GM12801 (cell line): Measurements from ENCODE around the gene FAM20B.

Experiments
- TF ChIP-seq, protein P1 (sequence below): IDR thresholded peaks from one replicate; pipeline ENCODE4 v1.5.1; 2011; ENCODE audit warnings: control low read depth; ENCODE audit not compliant: insufficient read length; ENCODE audit errors: extremely low read depth

The FAM20B gene

GRCh38 chr1:179061360-179062282 is 35.9 kb downstream of the FAM20B start:
- TF ChIP-seq, protein P1, sequence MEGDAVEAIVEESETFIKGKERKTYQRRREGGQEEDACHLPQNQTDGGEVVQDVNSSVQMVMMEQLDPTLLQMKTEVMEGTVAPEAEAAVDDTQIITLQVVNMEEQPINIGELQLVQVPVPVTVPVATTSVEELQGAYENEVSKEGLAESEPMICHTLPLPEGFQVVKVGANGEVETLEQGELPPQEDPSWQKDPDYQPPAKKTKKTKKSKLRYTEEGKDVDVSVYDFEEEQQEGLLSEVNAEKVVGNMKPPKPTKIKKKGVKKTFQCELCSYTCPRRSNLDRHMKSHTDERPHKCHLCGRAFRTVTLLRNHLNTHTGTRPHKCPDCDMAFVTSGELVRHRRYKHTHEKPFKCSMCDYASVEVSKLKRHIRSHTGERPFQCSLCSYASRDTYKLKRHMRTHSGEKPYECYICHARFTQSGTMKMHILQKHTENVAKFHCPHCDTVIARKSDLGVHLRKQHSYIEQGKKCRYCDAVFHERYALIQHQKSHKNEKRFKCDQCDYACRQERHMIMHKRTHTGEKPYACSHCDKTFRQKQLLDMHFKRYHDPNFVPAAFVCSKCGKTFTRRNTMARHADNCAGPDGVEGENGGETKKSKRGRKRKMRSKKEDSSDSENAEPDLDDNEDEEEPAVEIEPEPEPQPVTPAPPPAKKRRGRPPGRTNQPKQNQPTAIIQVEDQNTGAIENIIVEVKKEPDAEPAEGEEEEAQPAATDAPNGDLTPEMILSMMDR, result no peak

GRCh38 chr1:179066471-179066870 is 40.8 kb downstream of the FAM20B start:
- TF ChIP-seq, protein P1, result no peak

GRCh38 chr1:179077396-179077795 is 51.7 kb downstream of the FAM20B start:
- TF ChIP-seq, protein P1, result no peak

GRCh38 chr1:179079113-179079761 is 53.5 kb downstream of the FAM20B start:
- TF ChIP-seq, protein P1, result no peak

GRCh38 chr1:179080866-179081686 is 55.4 kb downstream of the FAM20B start:
- TF ChIP-seq, protein P1, result no peak

GRCh38 chr1:179081687-179082332 is 56.1 kb downstream of the FAM20B start, which contains the start of gene TOR3A:
TSS of gene TOR3A (plus strand) at chr1:179082070. CDS start at chr1:179082129, 59 bp downstream.
- TF ChIP-seq, protein P1, result no peak
